Measurements from ENCODE around the gene ARID1B. TPM values are rescaled to one million over a fixed set of nuclear protein-coding genes. Genes with fewer than 3 reads are reported as not detected.

ARID1B gene
- total and polyA plus RNA-seq, 5 donors, result 18.3 to 59.6 (median 53.8) TPM

GRCh38 chr6:157253699-157254098 lies 476.5 kb downstream of the ARID1B start:
- H3K4me3 ChIP-seq (ENCODE audit: low read length), result no peak overlapping the region
- H3K4me1 ChIP-seq (ENCODE audit: control insufficient read depth, insufficient read depth, low read length), result no peaks in the 10 kb centered on the region
- H3K9me3 ChIP-seq (ENCODE audit: control insufficient read depth, low read length), result no peaks in the 10 kb centered on the region
- DNase-seq, result no peak
- no peak for ATAC-seq
- H3K27ac ChIP-seq (ENCODE audit: low read length), result no peak overlapping the region
- intact Hi-C loops (cut with DNase I), result no loop called here
- 87% methylated on average over 7 of the region's 7 CpGs for WGBS
- no peaks in the 10 kb centered on the region for H3K27me3 ChIP-seq (ENCODE audit: control insufficient read depth, insufficient read depth)

- H3K27me3 ChIP-seq (ENCODE audit: control insufficient read depth, insufficient read depth), result no peaks in the 10 kb centered on the region
- H3K27ac ChIP-seq (ENCODE audit: low read length), result no peak overlapping the region
- WGBS, result 92% methylated on average over 3 of the region's 3 CpGs
- no peaks in the 10 kb centered on the region for H3K9me3 ChIP-seq (ENCODE audit: control insufficient read depth, low read length)
- H3K4me1 ChIP-seq (ENCODE audit: control insufficient read depth, insufficient read depth, low read length), result no peaks in the 10 kb centered on the region
- no peak overlapping the region for H3K4me3 ChIP-seq (ENCODE audit: low read length)
- no peak for ATAC-seq
- intact Hi-C loops (cut with DNase I), result no loop called here
- no peak for DNase-seq
Observed at GRCh38 chr6:157254538-157254937, 477.4 kb downstream of the ARID1B start.

GRCh38 chr6:157255079-157255478 lies 477.9 kb downstream of the ARID1B start:
- intact Hi-C loops (cut with DNase I), result no loop called here
- DNase-seq (no peak), ATAC-seq (no peak)
- 97% methylated on average over 3 of the region's 3 CpGs for WGBS
- H3K27ac ChIP-seq (ENCODE audit: low read length), result no peak overlapping the region
- no peak overlapping the region for H3K4me3 ChIP-seq (ENCODE audit: low read length)
- no peaks in the 10 kb centered on the region for H3K27me3 ChIP-seq (ENCODE audit: control insufficient read depth, insufficient read depth)
- no peaks in the 10 kb centered on the region for H3K4me1 ChIP-seq (ENCODE audit: control insufficient read depth, insufficient read depth, low read length)
- H3K9me3 ChIP-seq (ENCODE audit: control insufficient read depth, low read length), result no peaks in the 10 kb centered on the region

- Histone ChIP-seq H3K4me3 (ENCODE audit: low read length) (no peak overlapping the region), H3K27me3 (ENCODE audit: control insufficient read depth, insufficient read depth) (no peaks in the 10 kb centered on the region), H3K4me1 (ENCODE audit: control insufficient read depth, insufficient read depth, low read length) (no peaks in the 10 kb centered on the region), H3K9me3 (ENCODE audit: control insufficient read depth, low read length) (no peaks in the 10 kb centered on the region), H3K27ac (ENCODE audit: low read length) (no peak overlapping the region)
- DNase-seq (no peak), ATAC-seq (peak in 1 of 2 donors; percentile 27)
- intact Hi-C loops (cut with DNase I), result no loop called here
- 95% methylated on average over 11 of the region's 11 CpGs for WGBS
Observed at GRCh38 chr6:157258878-157259277, 481.7 kb downstream of the ARID1B start.

DNA sequence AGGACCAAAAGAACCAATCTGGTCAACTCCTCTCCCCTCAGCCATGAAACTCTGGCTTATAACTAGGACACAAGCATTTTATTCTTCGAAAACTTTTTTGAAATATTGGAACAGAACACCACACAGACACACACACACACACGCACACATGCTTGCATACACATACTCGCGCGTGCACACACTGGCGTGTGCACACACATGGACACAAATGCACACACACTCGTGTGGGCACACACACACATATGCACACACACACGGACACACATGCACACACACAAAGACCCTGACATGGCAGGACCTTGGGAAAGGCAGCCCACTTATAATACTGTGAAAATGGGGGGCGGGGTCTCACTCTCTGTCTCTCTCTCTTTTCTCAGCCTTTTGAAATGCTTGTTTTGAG lies 482.3 kb downstream of the ARID1B start:
- Histone ChIP-seq H3K4me1 (ENCODE audit: control insufficient read depth, insufficient read depth, low read length) (no peaks in the 10 kb centered on the region), H3K9me3 (ENCODE audit: control insufficient read depth, low read length) (no peaks in the 10 kb centered on the region), H3K4me3 (ENCODE audit: low read length) (no peak overlapping the region), H3K27ac (ENCODE audit: low read length) (no peak overlapping the region), H3K27me3 (ENCODE audit: control insufficient read depth, insufficient read depth) (no peaks in the 10 kb centered on the region)
- DNase-seq (no peak), ATAC-seq (no peak)
- intact Hi-C loops (cut with DNase I), result no loop called here
- 96% methylated on average over 9 of the region's 9 CpGs for WGBS

Small RNA genes lying within 50 kb of the gene (microRNA-seq; reads per million reads assigned to microRNA genes)
- 0 reads per million in 2 donors for gene MIR4466

Data from right cardiac atrium (tissue), 5 donors.